CD4-positive, alpha-beta T cell treated with Interleukin-12 subunit alpha and Interleukin-12 subunit beta, for 1 hour (primary cell): ENCODE data around the gene KIF1A.

ENCODE experiments used
- DNase-seq: peaks from one replicate; pipeline ENCODE4 v3.0.0-alpha.2; 2020

KIF1A gene

GRCh38 chr2:240796543-240797499 lies 23.2 kb downstream of the KIF1A start:
- no peak for DNase-seq

- DNase-seq = no peak
Measured at GRCh38 chr2:240795916-240796510, 24.0 kb downstream of the KIF1A start.

GRCh38 chr2:240795454-240795853 lies 24.6 kb downstream of the KIF1A start:
- DNase-seq = no peak

- DNase-seq = no peak
Measured at GRCh38 chr2:240794178-240794721, 25.8 kb downstream of the KIF1A start.

- no peak for DNase-seq
Measured at GRCh38 chr2:240793313-240794177, 26.5 kb downstream of the KIF1A start.

GRCh38 chr2:240792629-240793312 lies 27.2 kb downstream of the KIF1A start:
- DNase-seq = no peak

GRCh38 chr2:240791821-240792628 lies 28.0 kb downstream of the KIF1A start:
- DNase-seq = no peak

- no peak for DNase-seq
Measured at GRCh38 chr2:240791221-240791800, 28.7 kb downstream of the KIF1A start.

GRCh38 chr2:240790370-240791220 lies 29.4 kb downstream of the KIF1A start:
- no peak for DNase-seq

- no peak for DNase-seq
Measured at GRCh38 chr2:240789501-240790369, 30.3 kb downstream of the KIF1A start.

- no peak for DNase-seq
Measured at GRCh38 chr2:240789051-240789453, 31.0 kb downstream of the KIF1A start.

- no peak for DNase-seq
Measured at GRCh38 chr2:240788482-240788881, 31.5 kb downstream of the KIF1A start.

GRCh38 chr2:240787521-240788472 lies 32.2 kb downstream of the KIF1A start:
- no peak for DNase-seq

- no peak for DNase-seq
Measured at GRCh38 chr2:240786871-240787311, 33.1 kb downstream of the KIF1A start.

GRCh38 chr2:240786355-240786841 lies 33.6 kb downstream of the KIF1A start:
- DNase-seq = no peak

- no peak for DNase-seq
Measured at GRCh38 chr2:240785424-240786335, 34.3 kb downstream of the KIF1A start.
